SH-SY5Y (cell line): Measurements from ENCODE around the gene CDCA7L.

ENCODE experiments used
- GATA2 ChIP-seq: IDR thresholded peaks from 2 replicates; pipeline ENCODE4 v1.6.1; 2011; ENCODE audit warnings: mild to moderate bottlenecking, low read depth, low read length
- GATA3 ChIP-seq: IDR thresholded peaks from 2 replicates; pipeline ENCODE4 v1.6.1; 2011; ENCODE audit warnings: low read depth, mild to moderate bottlenecking, low read length, moderate library complexity

CDCA7L gene

DNA sequence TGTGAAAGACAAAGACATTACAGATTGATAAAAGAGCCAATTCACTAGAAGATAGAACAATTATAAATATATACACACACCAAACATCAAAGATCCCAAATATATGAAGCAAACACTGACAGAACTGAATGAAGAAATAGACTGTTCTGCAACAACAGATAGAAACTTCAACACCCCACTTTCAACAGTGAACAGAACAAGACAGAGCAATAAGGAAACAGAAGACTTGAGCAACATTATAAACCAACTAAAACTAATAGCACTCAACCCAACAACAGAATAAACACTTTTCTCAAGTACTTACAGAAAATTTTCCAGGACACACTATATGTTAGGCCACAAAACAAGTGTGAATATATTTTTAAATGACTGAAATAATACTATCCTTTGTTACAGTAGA lies 10.9 kb downstream of the CDCA7L start:
- TF ChIP-seq GATA3: no peak
- no peak for TF ChIP-seq GATA2

DNA sequence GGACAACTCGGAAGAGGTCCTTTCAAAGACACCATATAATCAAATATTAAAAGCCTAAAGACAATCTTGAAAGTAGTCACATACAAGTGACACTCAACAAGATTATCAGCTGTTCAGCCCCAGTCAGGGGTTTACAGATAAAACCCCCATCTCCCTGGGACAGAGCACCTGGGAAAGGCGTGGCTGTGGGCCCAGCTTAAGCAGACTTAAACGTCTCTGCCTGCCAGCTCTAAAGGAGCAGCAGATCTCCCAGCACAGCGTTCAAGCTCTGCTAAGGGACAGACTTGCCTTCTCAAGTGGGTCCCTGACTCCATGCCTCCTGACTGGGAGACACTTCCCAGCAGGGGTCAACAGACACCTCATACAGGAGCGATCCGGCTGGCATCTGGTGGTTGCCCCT lies 18.0 kb downstream of the CDCA7L start:
- TF ChIP-seq GATA2 (no peak), GATA3 (no peak)

DNA sequence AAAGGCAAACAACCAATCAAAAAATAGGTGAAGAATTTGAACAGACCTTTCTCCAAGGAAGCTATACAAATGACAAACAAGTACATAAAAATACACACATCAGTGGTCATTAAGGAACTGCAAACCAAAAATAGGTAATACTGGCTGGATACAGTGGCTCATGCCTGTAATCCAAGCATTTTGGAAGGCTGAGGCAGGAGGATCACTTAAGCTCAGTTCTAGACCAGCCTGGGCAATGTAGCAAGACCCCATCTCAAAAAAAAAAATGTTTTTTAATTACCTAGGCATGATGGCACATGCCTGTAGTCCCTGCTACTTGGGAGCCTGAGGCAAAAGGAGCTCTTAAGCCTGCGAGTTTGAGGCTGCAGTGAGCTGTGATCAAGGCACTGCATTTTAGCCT lies 19.3 kb downstream of the CDCA7L start:
- no peak for TF ChIP-seq GATA3
- TF ChIP-seq GATA2: no peak

DNA sequence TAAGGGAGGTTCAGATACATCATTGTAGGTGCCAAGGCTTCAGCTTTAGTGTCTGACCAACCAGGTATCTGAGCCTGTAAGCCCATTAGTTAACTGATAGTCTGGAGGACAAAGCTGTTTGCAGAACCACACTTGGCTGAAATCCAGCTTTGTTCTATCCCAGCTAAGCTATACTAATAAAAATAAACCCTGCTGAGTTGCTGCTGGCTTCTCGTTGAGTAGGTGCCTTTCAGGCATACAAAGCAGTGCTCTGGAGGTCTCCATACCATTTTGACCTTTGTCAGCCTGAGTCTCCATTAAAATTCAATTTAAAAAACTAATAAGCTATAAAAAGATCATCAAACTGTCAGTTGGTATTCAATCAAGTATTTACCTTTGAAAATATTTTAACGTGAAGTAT lies 22.0 kb downstream of the CDCA7L start:
- TF ChIP-seq GATA2: no peak
- TF ChIP-seq GATA3: no peak

DNA sequence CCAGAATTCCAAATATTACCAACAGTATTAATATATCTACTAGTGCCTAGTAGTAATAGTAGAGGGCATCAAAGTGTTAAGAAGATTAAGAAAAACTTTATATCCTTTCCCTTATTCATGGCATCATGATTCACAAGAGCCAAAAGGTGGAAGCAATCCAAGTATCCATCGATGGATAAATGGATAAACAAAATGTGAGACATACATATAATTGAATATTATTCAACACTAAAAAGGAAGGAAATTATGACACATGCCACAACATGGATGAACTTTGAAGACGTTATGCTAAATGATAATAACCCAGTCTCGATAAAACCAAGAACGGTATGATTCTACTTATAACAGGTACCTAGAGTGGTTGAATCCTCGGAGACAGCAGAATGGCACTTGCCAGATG lies 23.1 kb downstream of the CDCA7L start:
- TF ChIP-seq GATA2 (no peak), GATA3 (no peak)

DNA sequence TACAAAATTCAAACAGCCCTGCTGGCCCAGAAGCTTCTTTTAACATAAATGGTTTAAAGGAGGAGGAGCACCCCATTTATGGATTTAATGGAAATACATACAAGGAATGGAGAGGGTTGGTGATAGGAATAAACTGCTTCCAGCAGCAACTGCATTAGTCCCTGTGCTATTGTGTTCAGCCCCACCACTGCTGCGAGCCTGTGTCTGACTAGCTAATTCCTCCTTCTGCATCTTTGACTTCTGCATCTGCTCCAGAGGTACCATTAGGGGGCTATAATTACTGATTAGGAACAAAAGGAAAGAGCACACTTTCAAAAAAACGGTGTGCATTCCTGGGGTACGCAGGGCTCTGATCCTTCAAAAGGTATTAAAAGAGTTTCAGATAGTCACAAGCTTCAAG lies 24.8 kb downstream of the CDCA7L start:
- TF ChIP-seq GATA2 (no peak), GATA3 (no peak)

DNA sequence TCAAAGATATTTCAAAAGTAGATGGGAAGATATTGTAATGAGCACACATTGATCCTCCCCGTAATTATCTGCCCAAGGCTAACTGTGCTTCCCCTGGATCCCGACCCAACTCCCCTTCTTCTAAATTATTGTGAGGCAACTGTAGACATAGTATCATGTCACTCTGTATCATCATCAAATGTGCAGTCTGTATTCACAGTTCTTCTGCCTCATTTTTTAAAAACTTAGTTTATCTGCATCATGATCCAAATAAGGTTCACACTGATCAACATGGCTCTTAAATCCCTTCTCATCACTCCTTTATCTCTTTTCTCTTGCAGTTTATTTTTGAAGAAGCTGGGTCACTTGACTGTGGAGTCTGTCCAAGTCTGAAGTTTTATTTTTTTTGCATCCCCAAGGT lies 27.5 kb downstream of the CDCA7L start:
- TF ChIP-seq GATA3: no peak
- no peak for TF ChIP-seq GATA2

DNA sequence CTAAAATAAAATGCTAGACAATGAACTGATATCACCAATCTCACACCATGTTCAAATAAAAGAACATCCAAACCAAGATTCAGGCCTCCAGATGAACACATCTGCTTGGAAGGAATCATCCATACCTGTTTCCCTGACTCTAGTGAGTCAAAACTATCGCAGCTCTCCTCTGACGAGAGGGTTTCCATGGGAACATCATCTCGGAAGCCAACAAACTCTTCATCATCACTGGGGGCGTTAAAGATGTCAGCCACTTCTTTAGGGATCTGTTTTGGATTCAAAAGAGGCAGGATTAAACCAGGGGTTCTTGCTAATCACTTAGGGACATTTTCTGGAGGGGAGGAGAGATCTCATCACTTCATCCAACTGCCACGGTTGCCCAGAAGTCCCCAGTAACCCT lies 29.1 kb downstream of the CDCA7L start:
- TF ChIP-seq GATA3 (no peak), GATA2 (no peak)

DNA sequence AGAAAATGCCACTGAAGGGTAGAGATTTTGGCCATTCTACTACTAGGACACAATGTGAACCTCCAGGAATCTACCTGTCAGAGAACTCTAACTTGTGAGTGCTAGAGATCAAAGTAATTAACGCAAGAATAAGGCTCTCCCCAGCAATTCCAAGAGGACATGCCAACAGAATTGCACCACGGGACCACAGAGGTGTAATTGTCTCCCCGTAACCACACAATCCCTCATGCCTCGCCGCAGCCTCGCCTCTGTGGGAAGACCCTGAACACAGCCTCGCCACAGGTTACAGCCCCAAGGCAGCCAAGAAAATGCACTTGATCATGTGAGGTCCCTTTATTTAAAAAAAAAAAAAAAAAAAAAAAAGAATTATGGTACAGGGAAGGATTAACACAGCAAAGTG lies 29.5 kb downstream of the CDCA7L start:
- no peak for TF ChIP-seq GATA3
- no peak for TF ChIP-seq GATA2

DNA sequence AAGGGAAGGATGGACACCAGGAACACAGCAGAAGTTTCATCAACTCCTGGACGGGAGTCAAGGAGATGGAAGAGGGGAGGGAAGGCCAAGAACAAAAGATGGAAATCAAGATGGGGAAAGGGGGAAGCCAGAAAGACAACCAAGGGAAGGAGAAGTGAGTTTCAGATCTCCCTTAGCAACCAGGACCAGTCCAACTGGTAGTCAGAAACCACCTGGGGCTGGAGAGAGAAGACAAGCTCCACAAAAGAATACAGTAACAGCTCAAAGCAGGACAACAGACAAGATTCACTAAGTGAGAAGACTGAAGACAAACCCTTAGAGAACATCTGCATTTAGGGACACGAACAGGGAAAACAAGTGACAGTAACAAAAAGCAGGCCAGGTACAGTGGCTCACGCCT lies 30.6 kb downstream of the CDCA7L start:
- TF ChIP-seq GATA3: no peak
- no peak for TF ChIP-seq GATA2

DNA sequence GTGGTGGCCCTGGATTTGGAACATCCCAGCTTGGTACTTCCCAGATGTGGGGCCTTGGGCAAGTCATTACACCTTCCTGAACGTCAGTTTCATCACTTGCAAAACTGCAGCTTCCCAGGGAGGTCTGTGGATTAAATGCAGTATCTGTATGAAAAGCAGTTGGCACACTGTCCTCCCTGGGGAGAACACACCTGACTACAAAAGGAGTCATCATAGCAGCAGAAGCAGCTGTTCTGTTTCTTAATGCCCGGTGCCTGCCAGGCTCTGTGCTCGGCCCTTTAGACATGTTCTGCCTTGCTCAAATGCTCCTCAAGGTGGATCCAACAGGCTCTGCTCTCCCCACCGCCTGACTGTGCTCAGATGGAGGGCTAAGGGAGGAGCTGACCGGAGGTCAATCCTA lies 31.0 kb downstream of the CDCA7L start:
- no peak for TF ChIP-seq GATA2
- no peak for TF ChIP-seq GATA3

DNA sequence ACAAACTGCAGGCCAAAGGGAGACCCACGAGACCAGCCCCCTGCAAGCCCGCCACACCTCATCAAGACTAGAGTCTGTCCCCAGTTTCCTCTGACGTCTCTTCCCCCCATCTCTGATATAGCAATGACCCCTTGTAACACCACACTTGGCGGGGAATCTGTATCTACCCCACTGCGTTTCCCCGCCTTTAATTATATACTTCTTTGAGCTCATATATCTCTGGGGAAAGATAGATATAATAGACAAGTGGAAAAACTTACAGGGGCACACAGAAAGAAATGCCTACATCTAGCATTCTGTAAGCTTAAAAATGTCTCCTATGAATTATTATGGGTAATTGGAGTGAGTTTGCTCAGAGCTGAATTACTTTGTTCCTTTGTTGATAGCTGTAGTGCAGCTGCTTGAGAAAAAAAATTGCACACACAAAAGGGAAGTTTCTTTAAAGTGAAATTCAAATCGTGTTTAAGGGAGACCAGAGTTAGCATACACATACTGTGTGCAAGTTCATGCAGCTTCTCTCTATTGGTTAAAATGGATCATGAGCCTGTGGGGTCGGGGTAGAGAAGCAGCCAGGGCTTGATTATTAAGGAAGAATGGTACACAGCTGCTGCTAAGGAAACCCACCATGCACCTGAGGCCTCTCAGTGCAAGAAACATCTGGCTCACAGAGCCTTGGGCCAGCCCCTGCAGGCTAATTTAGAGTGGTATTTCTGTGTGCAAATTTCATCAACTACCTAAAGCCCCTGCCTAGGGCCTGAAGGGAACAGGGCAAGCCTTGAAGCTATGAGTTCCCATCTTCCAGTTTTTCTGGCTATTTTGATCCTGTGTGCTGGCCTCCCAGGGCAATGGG lies 32.5 kb downstream of the CDCA7L start:
- TF ChIP-seq GATA2: no peak
- TF ChIP-seq GATA3: no peak

DNA sequence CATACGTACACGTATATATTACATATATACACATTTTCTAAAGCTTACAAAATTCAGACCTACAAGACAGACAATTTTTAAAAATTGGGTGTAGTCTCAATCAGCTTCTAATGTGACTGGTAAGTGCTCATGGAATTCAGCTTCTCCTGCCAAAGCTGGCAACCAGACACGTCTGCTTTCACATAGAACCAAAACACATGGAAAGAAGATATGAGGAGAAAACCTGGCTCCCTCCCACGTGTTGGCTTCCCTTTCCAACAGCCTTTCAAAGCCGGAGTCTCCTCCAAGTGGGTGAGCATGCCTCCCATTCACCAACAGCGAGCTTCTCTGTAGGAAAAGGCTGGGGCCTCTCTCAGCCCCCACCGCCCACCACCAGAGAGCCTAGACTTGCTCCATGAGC lies 33.4 kb downstream of the CDCA7L start:
- TF ChIP-seq GATA2: no peak
- TF ChIP-seq GATA3: no peak

DNA sequence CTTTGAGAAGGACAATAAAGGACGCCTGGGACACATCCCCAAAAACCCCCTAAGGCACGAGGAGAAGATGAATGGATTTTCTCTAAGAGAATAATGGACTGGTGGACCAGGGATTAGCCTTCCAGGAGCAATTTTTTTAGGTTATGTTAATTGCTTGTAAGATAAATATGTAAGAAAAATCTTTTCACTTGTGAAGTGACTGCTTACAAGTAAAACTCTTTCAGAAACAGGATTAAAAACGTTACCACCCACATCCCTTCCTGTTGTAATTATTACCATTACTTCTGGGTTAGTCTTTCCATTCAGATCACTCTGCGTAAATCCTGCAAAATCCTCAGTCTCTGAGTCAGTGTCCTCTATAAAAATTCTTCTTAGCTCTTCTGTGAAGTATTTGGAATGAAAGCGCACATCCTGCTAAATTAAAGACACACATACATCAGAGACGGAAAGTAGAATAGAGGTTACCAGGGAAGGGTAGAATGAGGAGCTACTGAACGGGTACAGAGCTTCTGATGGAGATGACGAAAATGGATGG lies 34.3 kb downstream of the CDCA7L start:
- TF ChIP-seq GATA2 (no peak), GATA3 (no peak)

DNA sequence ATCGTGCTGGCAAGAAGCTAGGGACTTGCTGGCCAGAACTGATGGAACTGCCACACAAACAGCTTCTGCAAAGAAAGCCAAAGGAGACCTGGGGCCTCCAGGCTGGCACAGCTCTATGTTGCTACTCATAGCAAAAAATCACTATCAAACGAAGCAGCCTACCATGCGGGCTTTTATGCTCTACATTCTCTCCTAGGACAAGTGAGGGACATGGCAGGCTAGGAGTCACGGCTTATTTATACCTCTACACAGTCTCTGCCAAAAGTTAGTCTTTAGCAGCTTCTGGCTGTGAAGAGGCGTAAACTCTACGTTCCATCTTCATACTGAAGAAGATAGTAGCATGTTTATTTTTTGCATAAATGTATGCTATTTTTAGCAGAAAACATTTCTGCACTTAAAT lies 35.4 kb downstream of the CDCA7L start:
- TF ChIP-seq GATA3 (no peak), GATA2 (no peak)
